GM20431 (cell line): Measurements from ENCODE around the gene CISTR.

Experiments
- in situ Hi-C: fragments of 300-500 bp; cut with MseI, MboI; formaldehyde crosslinking; loops from one replicate; pipeline ENCODE4 v1.15.0; 2020; ENCODE audit warnings: low sequenced_read_pairs; ENCODE audit not compliant: unreplicated experiment

The CISTR gene

GRCh38 chr12:53746592-53747092 is 5.1 kb downstream of the CISTR start:
- in situ Hi-C loops: no loop called here

GRCh38 chr12:53744751-53745150 is 7.0 kb downstream of the CISTR start:
- in situ Hi-C loops: loop anchor here (5.0 kb wide), 1 partner anchor 42 kb away; no protein-coding TSS in a partner anchor

- in situ Hi-C loops: loop anchor here (5.0 kb wide), 1 partner anchor 42 kb away; no protein-coding TSS in a partner anchor
Measured at GRCh38 chr12:53744130-53744441, 7.7 kb downstream of the CISTR start.

- in situ Hi-C loops: loop anchor here (5.0 kb wide), 1 partner anchor 41 kb away; no protein-coding TSS in a partner anchor
Measured at GRCh38 chr12:53743266-53744129, 8.3 kb downstream of the CISTR start.

GRCh38 chr12:53740130-53740491 is 11.7 kb downstream of the CISTR start:
- in situ Hi-C loops: loop anchor here (5.0 kb wide), 1 partner anchor 38 kb away; no protein-coding TSS in a partner anchor

- in situ Hi-C loops: loop anchor here (5.0 kb wide), 1 partner anchor 37 kb away; no protein-coding TSS in a partner anchor
Measured at GRCh38 chr12:53739214-53740129, 12.3 kb downstream of the CISTR start.

GRCh38 chr12:53738406-53739213 is 13.2 kb downstream of the CISTR start:
- in situ Hi-C loops: no loop called here

GRCh38 chr12:53737951-53738405 is 13.8 kb downstream of the CISTR start:
- in situ Hi-C loops: no loop called here

GRCh38 chr12:53737093-53737808 is 14.5 kb downstream of the CISTR start:
- in situ Hi-C loops: no loop called here

- in situ Hi-C loops: no loop called here
Measured at GRCh38 chr12:53736592-53736991, 15.2 kb downstream of the CISTR start.

- in situ Hi-C loops: no loop called here
Measured at GRCh38 chr12:53735556-53735955, 16.2 kb downstream of the CISTR start.

- in situ Hi-C loops: no loop called here
Measured at GRCh38 chr12:53734425-53734824, 17.4 kb downstream of the CISTR start.

- in situ Hi-C loops: no loop called here
Measured at GRCh38 chr12:53733807-53734200, 18.0 kb downstream of the CISTR start.

GRCh38 chr12:53733051-53733806 is 18.6 kb downstream of the CISTR start:
- in situ Hi-C loops: no loop called here

- in situ Hi-C loops: no loop called here
Measured at GRCh38 chr12:53729644-53730043, 22.1 kb downstream of the CISTR start.

- in situ Hi-C loops: no loop called here
Measured at GRCh38 chr12:53728206-53728605, 23.6 kb downstream of the CISTR start.

GRCh38 chr12:53727310-53728041 is 24.3 kb downstream of the CISTR start, which contains the start of gene CALCOCO1:
CALCOCO1 (minus strand) TSS chr12:53727452; CDS start chr12:53725242, 2,210 bp downstream.
- in situ Hi-C loops: no loop called here

- in situ Hi-C loops: no loop called here
Measured at GRCh38 chr12:53726946-53727309, 24.9 kb downstream of the CISTR start.
